GM23338 (cell line): ENCODE results near the gene COL4A5.

ENCODE experiments used
- CTCF ChIP-seq, 2 experiments: fragments of 200-600 bp in 1 of 2; sonication (generic) in 1 of 2; conservative IDR thresholded peaks; 2 replicates each; pipeline versions ENCODE4 v1.5.1 to v1.6.1; 2016 to 2017; ENCODE audit warnings: antibody characterized with exemption in 2 of 2, low read depth in 2 of 2, mild to moderate bottlenecking in 2 of 2, moderate library complexity in 1 of 2
- EZH2 ChIP-seq: fragments of 200-600 bp; sonication (generic); IDR thresholded peaks from one replicate; pipeline ENCODE4 v1.8.0; 2017; ENCODE audit warnings: antibody characterized with exemption, mild to moderate bottlenecking, low read depth; ENCODE audit not compliant: unreplicated experiment
- JUNB ChIP-seq: IDR thresholded peaks from one replicate; pipeline ENCODE4 v1.6.1; 2016; ENCODE audit warnings: antibody characterized with exemption; ENCODE audit not compliant: unreplicated experiment
- POLR2AphosphoS5 ChIP-seq: IDR thresholded peaks from 2 replicates; pipeline ENCODE4 v1.6.1; 2016; ENCODE audit warnings: antibody characterized with exemption, low read depth

DNA sequence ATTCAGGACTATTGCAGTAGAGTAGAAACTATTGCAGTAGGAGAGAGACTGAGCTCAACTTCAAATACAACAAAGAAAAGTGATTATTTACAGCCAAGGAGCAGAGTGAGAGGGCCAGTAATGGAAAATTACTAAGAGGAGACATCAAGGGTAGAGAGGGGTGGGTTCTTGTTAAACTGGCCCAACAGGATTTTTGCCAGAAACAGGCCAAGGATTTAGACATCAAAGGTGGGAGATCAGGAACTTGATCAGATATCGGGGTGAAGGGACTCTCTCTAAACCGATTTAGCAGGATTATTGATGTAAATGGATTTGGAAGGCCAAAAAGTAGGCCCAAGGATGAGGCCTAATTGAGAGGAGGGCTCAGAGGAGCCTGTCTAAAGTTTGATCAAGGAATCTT lies 231.9 kb downstream of the COL4A5 start:
- no peak for TF ChIP-seq CTCF (conservative IDR thresholded peaks at IDR 0.05; ENCODE audit: low read depth in 2 of 2)
- no peak for TF ChIP-seq POLR2AphosphoS5
- no peak for TF ChIP-seq JUNB
- TF ChIP-seq EZH2, result no peak
